ENCODE data around the gene WDSUB1. TPM values are rescaled to one million over a fixed set of nuclear protein-coding genes. Genes with fewer than 3 reads are reported as not detected.

Gene WDSUB1
- total RNA-seq, 1 donor from 2014 or later: 5.4 TPM

GRCh38 chr2:159246325-159246988, 40.0 kb downstream of the WDSUB1 start:
- no peak for DNase-seq (ENCODE audit: low spot score)
- H3K27ac Mint-ChIP-seq (ENCODE audit: unreplicated experiment): no peak overlapping the region
- H3K9me3 Mint-ChIP-seq (ENCODE audit: unreplicated experiment): no peaks in the 10 kb centered on the region
- H3K27me3 Mint-ChIP-seq (ENCODE audit: unreplicated experiment): peaks cover 7% of the 10 kb centered on the region
- peaks cover 37% of the 10 kb centered on the region for H3K36me3 Mint-ChIP-seq (ENCODE audit: low read depth, unreplicated experiment)
- no peak for TF ChIP-seq CTCF (IDR thresholded peaks at IDR 0.05; ENCODE audit: unreplicated experiment)
- no peak overlapping the region for H3K4me3 Mint-ChIP-seq (ENCODE audit: unreplicated experiment)
- peaks cover 4% of the 10 kb centered on the region for H3K4me1 Mint-ChIP-seq (ENCODE audit: unreplicated experiment)

DNA sequence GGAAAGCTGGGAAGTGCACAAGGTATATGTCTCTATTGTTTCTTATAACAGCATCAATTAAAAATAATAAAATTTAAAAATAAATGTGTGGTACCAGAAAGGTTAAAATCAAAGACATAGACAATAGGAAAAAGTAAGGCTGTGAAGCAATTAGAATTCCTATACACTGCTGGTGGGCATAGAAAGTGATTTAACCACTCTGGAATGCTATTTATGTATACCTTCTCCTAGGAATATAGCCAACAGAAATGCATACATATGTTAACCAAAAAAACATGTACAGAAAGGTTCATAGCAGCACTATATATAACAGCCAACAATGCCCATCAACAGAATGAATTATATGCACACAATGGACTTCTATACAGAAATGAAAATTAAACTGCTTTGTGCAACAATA, 43.0 kb downstream of the WDSUB1 start:
- DNase-seq (ENCODE audit: low spot score): no peak
- TF ChIP-seq CTCF (IDR thresholded peaks at IDR 0.05; ENCODE audit: unreplicated experiment): no peak
- H3K4me1 Mint-ChIP-seq (ENCODE audit: unreplicated experiment): no peaks in the 10 kb centered on the region
- H3K36me3 Mint-ChIP-seq (ENCODE audit: low read depth, unreplicated experiment): peaks cover 57% of the 10 kb centered on the region
- H3K27ac Mint-ChIP-seq (ENCODE audit: unreplicated experiment): peak overlapping the region; percentile 55
- no peaks in the 10 kb centered on the region for H3K9me3 Mint-ChIP-seq (ENCODE audit: unreplicated experiment)
- H3K27me3 Mint-ChIP-seq (ENCODE audit: unreplicated experiment): peaks cover 7% of the 10 kb centered on the region
- peak overlapping the region; percentile 6 for H3K4me3 Mint-ChIP-seq (ENCODE audit: unreplicated experiment)

DNA sequence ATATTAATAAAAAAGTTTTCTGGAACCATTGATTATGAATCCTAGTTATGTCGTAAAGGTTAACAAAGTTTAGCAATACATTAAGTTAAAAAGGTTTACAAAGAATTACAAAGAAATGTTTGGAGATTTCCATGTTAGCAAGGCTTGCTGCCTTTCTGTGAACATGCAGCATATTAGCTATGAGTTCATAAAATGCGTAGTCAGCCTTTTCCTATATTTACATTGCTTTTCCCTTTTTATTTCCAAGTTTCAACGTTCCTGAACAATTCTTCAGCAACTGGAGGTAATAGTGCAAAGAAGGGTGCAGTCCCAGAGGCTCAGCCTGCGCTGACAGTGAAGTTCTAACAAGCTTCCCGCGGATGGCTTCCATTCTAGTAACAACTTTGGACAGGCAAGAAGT, 51.6 kb downstream of the WDSUB1 start:
- no peaks in the 10 kb centered on the region for H3K9me3 Mint-ChIP-seq (ENCODE audit: unreplicated experiment)
- no peak overlapping the region for H3K27ac Mint-ChIP-seq (ENCODE audit: unreplicated experiment)
- no peak for DNase-seq (ENCODE audit: low spot score)
- no peaks in the 10 kb centered on the region for H3K4me1 Mint-ChIP-seq (ENCODE audit: unreplicated experiment)
- no peaks in the 10 kb centered on the region for H3K27me3 Mint-ChIP-seq (ENCODE audit: unreplicated experiment)
- no peak overlapping the region for H3K4me3 Mint-ChIP-seq (ENCODE audit: unreplicated experiment)
- TF ChIP-seq CTCF (IDR thresholded peaks at IDR 0.05; ENCODE audit: unreplicated experiment): no peak
- H3K36me3 Mint-ChIP-seq (ENCODE audit: low read depth, unreplicated experiment): peaks cover 32% of the 10 kb centered on the region

GRCh38 chr2:159232456-159233170, 53.9 kb downstream of the WDSUB1 start:
- TF ChIP-seq CTCF (IDR thresholded peaks at IDR 0.05; ENCODE audit: unreplicated experiment): no peak
- Mint-ChIP-seq H3K4me1 (ENCODE audit: unreplicated experiment) (peaks cover 7% of the 10 kb centered on the region), H3K9me3 (ENCODE audit: unreplicated experiment) (no peaks in the 10 kb centered on the region), H3K4me3 (ENCODE audit: unreplicated experiment) (no peak overlapping the region), H3K27me3 (ENCODE audit: unreplicated experiment) (no peaks in the 10 kb centered on the region), H3K27ac (ENCODE audit: unreplicated experiment) (no peak overlapping the region), H3K36me3 (ENCODE audit: low read depth, unreplicated experiment) (peaks cover 40% of the 10 kb centered on the region)
- no peak for DNase-seq (ENCODE audit: low spot score)
